Colon (tissue), 2 donors: ENCODE measurements around the gene SETD9.

Experiments used
- FAIRE-seq: peaks from 2 replicates; lab custom pipeline; 2012; peaks lifted over from hg19 to GRCh38; lab: Jason Lieb, UNC
- donor health status: control.
- donor health status: control.

Gene SETD9, protein sequence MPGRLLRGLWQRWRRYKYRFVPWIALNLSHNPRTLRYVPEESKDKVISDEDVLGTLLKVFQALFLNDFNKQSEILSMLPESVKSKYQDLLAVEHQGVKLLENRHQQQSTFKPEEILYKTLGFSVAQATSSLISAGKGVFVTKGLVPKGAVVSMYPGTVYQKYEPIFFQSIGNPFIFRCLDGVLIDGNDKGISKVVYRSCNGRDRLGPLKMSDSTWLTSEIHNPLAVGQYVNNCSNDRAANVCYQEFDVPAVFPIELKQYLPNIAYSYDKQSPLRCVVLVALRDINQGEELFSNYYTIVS

DNA sequence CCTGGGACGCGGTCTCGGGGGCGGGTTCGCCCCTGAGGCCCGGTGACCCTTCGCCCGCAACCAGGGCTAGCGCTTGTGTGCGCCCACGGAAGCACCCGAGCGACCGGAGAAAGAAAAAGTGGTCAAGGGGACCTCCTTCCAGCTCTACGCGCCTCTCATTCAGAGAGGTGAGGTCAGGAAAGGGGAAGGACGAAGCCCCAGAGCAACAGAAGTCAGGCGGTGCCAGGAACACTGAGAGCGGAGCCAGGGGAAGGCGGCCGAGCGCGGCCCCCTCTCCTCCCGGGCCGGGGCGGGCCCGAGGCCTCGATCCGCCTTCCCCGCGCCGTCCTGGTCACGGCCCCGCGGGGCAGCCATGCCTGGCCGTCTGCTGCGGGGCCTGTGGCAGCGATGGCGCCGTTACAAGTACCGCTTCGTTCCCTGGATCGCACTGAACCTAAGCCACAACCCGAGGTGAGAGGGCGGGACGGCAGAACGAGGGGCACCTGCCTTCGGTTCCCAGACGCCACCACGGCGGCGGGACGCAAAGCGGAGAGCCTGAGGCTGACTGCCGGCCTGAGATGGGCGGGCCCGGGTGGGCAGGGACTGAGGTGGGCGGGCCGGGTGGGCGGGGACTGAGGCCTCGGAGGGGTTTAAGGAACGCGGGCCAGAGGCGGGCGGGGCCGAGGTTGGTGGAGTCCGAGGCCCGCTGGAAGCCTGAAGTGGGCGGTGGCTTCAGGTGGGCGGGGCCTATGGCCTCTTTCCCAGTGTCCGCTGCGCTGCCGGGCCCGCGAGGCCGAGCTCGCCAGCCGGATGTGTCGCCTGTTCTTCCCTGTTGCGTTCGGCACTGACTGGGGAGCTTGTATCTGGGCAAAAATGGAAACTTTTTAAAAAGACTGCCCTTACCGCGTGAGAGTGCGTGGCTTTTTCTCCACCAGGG lies at the start of gene SETD9:
SETD9 (plus strand) TSS at position 303 of the 916 bp plus-strand sequence; CDS start at position 353, 50 bp downstream.
- FAIRE-seq: no peak

DNA sequence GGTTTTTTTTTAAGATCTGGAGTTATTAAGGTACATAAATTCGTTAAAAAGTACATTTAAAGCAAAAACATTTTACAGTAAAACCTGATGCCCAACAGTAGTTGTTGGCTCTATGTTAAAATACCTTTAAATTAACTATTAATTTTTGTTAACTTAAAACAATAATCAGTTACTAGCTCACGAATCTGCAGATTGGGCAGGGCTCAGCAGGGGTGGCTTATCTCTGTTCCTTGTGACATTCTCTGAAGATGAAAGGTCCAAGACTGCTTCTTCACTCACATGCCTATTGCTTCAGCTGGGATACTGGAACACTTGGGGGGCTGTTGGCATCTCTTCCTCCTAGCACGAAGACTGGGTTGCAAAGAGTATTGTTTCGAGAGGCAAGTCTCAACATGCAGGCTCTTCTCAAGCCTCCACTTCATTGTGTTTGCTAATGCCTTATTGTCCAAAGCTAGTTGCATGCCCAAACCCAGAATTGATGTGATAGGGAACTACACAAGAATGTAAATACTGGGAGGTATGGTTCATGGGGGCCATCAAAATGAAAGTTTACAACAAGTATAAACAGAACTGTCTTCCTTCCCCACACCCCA lies 47.4 kb upstream of the SETD9 start:
- no peak for FAIRE-seq

DNA sequence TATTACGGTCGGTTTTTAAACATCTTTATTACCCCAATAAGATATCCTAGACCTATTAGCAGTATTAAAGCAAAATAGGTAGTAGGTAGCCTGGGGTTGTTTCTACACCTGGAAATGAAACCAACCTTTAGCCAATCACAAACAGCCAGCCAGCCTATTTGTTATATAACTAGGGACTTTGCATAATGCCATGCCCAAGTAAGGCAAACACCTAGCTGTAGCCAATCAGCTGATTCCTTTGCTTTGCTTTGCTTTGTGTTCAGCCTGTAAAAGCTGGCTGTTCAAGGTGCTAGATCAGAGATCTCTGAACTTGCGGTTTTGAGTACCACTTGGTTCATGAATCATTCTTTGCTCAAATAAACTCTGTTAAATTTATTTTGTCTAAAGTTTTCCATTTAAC lies 46.5 kb upstream of the SETD9 start:
- FAIRE-seq: no peak

DNA sequence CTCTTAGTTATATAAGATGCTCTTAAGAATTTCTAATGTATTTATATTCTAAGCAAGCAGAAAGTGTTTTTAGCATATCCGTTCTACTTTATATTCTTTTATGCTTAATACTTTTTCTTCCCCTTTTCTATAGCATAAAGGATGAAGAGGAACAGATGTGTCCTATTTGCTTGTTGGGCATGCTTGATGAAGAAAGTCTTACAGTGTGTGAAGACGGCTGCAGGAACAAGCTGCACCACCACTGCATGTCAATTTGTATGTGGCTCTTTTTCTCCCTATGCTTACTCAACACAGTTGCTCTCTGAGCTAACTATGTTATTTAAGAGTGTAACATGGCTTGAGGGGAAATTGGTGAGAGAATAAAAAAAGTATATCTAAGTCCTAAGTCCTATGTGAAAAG lies 37.6 kb upstream of the SETD9 start:
- no peak for FAIRE-seq

DNA sequence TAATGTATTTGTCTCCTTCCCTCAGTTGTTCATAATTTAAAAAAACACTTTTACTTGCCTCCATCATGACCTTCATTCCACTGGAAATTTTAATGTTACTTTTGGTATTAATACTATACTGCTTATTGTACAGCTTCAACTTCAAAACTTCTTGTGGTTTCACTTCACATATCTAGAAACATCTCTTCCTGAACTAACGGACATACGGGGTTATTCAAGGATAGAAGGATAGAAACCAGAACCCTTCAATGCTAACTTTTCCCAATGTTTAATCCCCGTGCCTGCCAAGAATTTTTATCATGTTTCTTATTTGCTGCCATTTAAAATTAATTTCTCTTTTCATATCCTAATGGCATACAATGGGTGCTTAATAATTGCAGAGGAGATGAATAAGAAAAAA lies 36.3 kb upstream of the SETD9 start:
- FAIRE-seq: no peak

DNA sequence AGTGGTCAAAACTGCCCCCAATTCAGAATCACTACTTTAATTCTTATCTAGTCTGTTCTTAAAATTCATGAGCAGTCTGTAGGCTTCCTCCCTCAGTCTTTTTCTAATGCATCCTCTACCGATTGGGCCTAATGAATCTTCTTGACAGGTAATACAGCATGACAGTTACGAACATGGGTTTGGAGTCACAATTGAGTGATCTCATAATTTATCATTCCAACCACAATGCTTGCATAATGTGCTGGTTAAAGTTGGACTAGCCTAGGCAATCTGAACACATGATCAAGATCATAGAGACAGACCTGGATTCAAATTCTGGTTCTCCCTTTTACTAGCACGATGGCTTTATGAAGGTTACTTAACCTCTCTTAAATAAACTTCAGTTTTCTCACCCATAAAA lies 33.1 kb upstream of the SETD9 start:
- no peak for FAIRE-seq

DNA sequence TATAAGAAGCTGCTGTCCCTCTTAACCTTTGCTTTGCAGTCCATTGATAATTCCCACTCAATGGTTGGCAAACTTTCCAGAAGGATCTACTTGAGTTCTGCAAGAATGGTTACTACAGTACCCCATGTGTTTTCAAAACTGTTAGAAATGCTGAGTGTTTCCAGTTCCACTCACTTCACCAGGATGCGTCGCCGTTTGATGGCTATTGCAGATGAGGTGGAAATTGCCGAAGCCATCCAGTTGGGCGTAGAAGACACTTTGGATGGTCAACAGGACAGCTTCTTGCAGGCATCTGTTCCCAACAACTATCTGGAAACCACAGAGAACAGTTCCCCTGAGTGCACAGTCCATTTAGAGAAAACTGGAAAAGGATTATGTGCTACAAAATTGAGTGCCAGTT lies 27.8 kb upstream of the SETD9 start:
- no peak for FAIRE-seq

DNA sequence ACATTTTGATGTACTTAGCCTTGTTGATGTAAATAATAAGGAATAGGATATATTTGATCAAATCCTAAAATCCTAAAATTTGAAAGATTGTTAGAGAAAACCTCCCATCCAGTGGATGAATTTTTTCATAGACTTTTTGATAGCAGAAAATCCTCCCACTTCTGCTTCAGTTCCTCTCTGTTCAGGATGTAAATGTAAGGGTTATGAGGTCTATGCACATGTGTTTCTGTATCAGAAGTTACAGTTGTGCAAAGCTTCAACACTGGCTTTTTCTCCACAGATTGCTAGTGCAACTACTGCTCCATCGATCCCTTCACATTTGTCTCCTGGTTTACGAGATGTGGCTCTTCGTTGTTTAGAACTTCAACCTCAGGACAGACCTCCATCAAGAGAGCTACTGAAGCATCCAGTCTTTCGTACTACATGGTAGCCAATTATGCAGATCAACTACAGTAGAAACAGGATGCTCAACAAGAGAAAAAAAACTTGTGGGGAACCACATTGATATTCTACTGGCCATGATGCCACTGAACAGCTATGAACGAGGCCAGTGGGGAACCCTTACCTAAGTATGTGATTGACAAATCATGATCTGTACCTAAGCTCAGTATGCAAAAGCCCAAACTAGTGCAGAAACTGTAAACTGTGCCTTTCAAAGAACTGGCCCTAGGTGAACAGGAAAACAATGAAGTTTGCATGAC lies 16.0 kb upstream of the SETD9 start:
- FAIRE-seq: no peak

DNA sequence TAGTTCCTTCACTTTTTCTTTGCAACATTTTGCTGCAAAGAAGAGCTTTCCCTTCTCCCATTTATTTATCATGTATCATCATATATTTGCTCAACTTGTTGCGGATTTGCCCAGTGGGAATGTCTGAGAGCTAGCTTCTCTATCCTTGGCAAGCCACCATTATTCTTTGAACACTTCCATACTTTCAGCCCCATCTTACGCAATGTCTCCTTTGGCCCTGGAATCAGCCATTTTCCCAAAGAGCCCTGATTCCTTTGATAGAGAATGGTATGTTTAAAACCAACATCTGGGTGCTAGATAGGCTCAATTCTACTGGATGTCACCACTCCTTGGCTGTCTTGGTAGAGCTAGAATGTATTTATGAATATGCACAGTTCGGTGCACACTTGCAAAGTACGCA lies 12.6 kb upstream of the SETD9 start:
- no peak for FAIRE-seq

DNA sequence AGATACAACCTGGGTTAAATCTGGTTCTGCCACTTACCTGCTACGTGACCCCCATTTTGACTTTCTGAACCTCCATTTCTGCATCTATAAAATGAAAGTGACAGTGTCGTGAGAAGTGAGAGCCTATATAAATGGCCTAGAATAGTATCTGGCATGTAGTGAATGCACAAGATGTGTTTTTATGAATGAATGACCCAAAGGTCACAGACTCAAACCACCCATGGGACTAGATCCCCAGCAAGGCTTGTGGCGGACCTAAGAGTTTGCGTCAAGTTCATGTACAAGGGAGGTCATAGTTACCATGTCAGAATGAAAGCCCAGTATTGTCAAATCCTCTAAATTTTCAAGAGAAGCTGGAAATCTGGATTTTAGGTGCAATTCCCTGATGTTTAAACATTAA lies 11.2 kb upstream of the SETD9 start:
- FAIRE-seq: no peak

DNA sequence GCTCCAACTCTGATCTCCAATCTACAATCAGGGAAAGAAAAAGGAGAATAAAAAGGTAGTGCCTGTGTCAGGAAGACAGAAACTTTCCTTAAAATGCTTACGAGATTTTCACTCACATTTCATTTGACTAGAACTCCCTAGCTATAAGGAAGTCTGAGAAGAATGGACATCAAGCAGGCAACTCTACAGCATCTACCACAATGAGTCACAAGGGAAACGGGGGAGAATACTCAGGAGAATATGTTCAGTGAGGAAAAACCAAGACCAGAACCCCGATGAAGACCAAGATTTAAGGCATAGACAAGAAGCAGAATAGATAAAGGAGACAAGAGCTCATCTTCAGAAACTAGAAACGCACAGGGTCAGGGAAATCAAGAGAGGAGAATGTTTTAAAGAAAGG lies 9.0 kb upstream of the SETD9 start:
- FAIRE-seq: no peak

DNA sequence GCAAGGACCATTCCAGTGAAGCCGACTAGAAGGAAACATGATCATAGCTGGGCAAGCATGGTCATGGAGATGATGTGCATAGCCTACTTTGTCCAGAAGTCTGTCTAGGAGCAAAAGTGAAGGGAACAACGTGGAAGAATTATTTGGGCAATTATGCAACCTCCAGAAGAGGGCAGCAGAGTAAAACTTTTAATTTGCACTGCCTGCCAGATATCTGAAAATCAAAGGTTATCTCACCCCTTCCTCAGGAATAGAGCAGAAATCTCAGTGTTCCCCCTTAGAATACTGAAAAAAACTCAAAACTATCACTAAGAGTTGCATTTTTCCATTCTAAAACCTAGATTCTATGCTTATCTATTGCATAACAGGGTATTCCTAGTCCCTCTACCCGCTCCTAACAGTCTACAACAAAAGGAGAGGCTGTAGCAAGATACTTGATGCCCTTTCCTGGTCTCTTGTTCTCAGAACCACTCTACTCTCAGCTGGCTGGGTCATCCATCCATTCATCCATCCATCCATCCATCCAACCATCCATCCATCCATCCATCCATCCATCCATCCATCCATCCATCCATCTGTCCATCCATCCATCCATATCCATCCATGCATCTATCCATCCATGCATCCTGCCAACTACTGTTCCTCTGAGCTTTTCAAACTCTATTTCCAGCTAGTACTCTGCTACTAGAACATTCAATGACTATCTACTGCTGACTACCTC lies 8.4 kb upstream of the SETD9 start:
- FAIRE-seq: no peak

DNA sequence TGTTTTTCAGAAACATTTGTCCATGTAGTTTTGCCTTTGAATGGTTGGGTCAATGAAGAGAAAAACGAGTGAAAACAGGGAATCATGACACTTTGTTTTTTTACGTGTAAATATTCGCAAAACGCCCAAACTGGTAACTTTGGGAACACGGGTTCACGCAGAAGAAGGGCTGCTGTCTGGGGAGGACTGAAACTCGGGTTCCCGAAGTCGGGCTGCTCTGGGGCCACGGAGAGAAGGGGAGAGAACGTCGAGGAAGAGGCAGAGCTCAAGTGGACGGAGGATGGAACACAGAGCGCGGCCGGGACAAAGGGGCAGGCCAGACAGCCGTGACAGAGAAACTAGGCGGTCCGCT lies 478 bp upstream of the SETD9 start:
- FAIRE-seq: no peak

DNA sequence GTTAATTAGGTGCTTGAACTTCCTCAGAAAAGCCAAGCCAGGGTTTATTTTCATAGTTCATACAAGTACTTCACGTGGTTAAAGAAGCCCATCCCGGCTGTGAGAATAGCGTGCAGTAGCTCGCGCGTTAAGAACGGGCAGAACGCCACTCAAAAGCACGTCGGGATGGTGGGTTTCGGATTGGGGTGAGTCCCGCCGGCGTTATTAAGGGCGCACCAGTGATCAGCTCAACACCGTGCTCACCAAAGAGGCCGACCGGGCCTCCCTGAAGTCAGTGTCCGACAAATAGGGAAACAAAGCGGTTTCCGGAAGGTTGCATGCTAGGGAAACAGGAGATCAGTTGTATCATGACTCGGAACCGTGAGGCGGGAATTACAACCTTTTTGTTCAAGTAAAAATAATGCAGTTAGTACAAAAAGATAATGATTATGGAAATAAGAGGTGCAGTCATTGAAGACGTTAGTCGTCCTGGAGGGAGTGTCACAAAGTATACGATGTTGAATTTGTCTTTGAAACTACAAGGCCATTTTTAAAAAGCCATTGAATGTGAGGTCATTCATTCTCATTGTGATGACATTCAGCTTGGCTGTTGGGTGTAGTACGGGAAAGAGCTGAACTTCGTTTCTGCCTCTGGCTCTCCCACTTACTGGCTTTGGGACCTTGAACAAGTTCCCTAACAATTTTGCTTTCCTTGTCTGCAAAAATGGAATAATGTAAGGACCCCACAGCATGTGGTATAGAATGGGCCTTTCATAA lies 992 bp downstream of the SETD9 start:
- FAIRE-seq: no peak

DNA sequence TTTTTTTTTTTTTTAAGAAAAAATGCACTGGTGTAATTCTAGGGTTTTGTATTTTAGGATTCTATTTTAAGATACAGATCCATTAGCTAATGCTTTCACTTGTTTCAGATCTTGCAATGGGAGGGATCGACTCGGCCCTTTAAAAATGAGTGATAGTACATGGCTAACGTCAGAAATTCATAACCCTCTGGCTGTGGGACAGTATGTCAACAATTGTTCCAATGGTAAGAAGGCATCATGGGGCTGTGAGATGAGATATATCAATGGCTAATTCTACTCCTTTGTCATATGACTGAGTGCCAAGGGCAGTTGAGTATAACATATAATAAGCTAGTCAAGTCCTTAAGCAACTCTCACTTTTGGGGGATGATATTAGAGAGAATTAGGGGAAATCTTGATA lies 4.4 kb downstream of the SETD9 start:
- FAIRE-seq: no peak

DNA sequence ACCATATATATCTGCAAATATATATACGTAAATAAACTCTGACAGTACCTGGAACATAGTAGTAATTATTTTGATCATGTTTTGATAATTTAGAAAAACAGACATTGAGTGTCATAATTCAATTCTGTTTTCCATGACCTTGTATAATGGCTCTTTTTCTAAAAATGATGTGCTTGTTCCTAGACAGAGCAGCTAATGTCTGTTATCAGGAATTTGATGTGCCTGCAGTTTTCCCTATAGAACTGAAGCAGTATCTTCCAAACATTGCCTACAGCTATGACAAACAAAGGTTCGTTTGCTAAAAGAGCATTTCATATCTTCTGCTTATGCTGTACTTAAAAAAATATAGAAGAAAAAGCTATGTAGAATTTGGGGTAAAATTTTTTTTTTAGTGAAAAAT lies 5.3 kb downstream of the SETD9 start:
- FAIRE-seq: no peak

DNA sequence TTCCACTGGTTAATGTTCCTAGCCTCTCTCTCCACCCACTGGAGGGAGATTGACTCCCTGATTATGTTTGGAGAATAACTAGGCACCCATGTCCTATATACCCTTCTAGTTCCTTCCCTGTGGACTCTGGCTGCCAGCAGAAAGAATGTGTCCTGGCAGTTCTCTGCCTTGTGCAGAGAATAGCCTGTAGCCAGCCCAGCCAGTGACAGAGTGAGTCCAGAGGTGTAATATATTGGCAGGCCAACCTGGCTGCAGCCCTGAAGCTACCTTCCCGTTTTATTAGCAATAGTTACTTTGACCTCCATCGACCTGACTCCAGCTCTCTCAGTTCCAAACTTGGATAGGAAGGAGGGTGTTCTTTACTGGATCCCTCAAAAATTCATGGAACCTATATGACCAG lies 8.1 kb downstream of the SETD9 start:
- no peak for FAIRE-seq

DNA sequence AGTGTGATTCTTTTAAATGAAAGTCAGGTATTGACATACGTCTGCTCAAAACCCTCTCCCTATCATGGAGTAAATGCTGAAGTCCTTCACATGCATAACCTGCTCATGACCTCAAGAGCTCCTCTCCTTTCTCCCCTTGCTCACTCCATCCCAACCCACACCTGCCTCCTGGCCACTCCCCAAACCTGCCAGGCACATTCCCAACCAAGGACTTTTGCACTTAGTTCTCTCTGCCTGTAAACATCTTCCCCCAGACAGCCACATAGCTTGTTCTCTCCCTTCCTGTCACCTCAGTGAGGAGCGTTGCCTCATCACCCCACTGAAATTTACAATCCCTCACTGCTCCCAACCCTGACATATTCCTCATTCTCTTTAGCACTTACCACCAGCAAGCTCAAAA lies 8.7 kb downstream of the SETD9 start:
- no peak for FAIRE-seq

DNA sequence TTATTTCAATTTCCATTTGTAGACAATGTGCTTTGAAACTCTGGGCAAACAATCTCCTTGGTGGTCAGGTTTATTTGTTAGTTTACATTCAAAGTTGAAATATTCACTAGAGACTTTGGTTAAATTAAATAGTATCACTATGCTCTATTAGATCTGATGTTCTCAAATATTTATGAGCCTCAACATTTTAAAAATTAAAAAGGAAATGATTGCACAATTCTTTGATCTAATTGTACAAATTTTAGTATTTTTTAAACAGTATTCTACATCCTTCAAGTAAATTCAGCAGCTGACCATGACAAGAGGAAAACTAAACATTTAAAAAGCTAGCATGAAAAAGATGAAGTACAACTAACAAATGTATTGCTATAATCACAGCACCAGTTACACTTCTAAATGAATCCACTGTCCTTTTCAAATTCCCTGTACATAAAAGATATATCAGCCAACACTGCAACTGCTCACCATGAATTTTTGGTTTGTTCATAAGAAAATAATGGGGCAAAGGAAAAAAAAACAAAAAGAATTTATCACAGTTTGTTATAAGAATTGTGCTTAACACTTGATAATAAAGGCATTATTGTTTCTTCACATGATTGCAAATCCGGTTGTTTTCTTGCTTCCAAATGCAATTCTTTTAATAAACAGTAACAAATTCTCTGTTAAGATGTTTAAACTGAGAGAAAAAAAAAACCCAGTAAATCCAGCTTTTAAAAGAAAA lies 10.7 kb downstream of the SETD9 start:
- FAIRE-seq: no peak

DNA sequence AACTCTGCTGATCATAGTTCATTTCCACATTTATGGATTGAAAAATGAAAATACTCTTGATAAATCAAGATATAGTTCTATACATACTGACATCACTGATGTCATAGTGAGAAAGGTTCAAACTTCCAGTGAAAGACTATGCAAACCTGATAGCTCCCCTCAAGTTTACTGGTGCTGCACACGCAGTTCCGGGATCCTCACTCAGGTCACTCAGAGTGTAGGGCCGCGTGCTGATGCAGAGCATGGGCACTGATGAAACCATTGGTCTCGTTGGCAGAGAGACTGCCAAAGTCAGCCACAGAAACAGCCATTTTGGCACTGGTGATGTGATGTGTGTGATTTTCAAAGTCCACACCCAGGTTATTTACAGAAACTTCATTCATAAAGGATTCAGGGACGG lies 13.5 kb downstream of the SETD9 start:
- no peak for FAIRE-seq

DNA sequence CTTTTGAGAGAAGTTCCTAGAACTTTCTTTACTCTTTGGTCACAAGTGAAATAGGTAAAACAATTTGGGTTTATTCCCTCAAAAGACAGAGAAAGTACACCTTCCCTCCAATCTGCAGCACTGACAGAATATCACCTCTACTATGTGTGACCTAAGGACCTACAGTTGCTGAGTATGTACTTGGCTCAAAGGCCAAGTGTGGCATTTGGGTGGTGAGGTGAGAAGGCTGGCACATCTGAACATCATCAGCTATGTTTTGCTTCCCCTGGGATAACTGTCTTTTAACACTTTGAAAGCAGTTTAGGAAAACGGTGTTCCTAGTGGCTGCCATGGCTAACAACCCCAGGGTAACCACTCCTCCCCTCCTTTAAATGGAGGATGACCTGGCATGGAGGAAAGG lies 24.9 kb downstream of the SETD9 start:
- FAIRE-seq: no peak
